ENCODE data around the gene EXT2. TPM values are rescaled to one million over a fixed set of nuclear protein-coding genes. Genes with fewer than 3 reads are reported as not detected.

EXT2 gene
- total RNA-seq, 1 donor from 2014 or later = 30.7 TPM

DNA sequence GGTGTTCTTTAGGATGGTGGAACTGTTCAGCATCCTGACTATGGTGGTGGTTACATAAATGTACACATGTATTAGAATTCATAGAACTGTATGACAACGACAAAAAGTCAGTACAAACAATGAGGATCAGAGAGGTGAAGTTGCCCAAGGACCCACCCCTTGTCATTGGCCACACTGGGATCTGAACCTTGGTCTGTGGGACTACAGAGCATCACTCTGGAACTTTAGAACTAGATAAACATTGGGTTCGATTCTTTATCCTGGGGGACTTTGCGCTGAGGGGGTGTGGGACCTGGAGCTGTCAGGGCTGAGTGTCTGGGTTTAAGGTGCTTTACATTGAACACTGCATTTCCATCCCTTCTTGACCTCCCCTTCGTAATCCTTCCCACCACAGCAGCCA is 12.8 kb upstream of the EXT2 start:
- intact Hi-C loops (cut with DNase I) = no loop called here
- ATAC-seq (no peak), DNase-seq (ENCODE audit: missing footprints) (no peak)

DNA sequence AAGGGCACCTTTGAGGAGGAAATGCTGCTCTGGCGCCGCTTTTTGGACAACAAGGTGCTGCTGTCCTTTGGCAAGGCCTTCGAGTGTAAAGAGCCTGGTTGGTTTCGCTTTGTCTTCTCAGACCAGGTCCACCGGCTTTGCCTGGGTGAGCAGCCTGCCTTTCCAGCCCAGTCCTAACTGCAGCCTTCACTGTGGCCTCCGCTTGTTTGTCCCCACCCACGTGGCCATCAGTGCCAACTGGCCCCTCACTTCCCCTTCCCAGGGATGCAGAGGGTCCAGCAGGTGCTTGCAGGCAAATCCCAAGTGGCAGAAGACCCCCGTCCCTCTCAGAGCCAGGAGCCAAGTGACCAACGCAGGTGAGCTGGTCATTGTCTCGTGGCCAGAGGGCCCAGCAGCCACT is 12.0 kb upstream of the EXT2 start:
- no peak for DNase-seq (ENCODE audit: missing footprints)
- ATAC-seq = no peak
- intact Hi-C loops (cut with DNase I) = no loop called here

DNA sequence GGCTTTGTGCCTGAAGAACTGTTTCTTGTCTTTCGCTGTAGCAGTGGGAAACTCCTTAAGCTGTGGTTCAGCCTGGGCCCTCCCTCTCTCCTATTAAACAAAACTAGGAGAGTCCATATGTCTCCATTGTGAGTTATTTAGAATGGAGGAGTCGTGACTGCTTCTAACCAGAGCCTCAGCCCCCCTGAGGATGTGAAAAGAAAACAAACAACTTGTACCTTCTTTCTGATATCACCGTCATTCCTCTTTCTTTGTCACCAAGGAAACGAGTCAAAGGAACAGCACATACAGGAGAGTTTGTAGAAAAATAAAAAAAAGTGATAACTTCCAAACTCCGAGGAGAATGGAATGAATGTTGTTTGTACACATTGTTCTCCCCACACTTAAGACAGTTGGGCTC is 11.6 kb upstream of the EXT2 start:
- intact Hi-C loops (cut with DNase I) = no loop called here
- DNase-seq (ENCODE audit: missing footprints) (no peak), ATAC-seq (no peak)

DNA sequence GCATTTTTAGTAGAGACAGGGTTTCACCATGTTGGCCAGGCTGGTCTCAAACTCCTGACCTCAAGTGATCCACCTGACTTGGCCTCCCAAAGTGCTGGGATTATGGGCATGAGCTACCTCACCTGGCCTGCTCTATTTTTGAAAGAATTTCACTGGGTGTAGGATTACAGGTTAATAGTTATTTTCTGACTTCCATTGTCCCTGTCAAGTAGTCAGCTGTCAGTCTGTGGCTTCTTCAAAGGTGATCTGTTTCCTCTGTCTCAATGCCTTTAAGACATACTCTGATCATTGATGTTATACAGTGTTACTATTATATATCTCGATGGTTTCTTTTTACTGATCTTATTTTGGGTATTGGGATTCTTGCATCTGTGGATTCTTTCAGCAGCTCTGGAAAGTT is 10.1 kb upstream of the EXT2 start:
- ATAC-seq (no peak), DNase-seq (ENCODE audit: missing footprints) (no peak)
- intact Hi-C loops (cut with DNase I) = no loop called here

DNA sequence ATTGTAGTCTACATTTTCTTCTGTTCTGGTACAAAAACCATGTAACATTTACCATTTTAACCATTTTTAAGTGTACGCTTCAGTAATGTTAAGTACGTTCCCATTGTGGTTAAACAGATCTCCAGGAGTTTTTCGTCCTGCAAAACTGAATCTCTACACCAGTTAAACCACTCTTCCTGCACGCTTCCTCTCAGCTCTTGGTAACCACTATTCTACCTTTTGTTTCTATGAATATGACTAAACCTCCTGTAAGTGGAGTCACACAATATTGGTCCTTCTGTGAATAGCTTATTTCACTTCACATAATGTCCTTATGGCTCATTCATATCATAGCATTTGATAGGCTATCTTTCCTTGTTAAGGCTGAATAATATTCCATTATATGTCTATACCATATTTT is 7.1 kb upstream of the EXT2 start:
- ATAC-seq = no peak
- intact Hi-C loops (cut with DNase I) = no loop called here
- DNase-seq (ENCODE audit: missing footprints) = no peak

DNA sequence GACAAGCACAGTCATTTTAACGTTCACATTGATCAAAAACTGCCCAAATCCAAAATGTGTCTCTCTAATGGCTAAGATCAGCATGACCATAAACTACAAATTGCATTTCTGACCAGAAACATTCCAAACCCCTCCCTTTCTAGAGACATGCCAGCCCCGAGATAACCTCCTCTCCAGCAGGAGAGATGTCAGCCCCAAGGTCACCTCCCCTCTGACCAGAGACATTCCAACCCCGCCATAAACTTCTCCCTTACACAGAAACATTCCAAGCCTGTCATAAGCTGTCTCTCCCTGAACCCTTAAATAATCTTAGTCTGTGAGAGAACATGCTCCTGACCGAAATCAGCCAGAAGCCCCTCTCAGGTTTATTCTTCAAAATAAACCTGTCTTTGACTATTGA is 6.6 kb upstream of the EXT2 start:
- ATAC-seq = no peak
- DNase-seq (ENCODE audit: missing footprints) = no peak
- intact Hi-C loops (cut with DNase I) = no loop called here

DNA sequence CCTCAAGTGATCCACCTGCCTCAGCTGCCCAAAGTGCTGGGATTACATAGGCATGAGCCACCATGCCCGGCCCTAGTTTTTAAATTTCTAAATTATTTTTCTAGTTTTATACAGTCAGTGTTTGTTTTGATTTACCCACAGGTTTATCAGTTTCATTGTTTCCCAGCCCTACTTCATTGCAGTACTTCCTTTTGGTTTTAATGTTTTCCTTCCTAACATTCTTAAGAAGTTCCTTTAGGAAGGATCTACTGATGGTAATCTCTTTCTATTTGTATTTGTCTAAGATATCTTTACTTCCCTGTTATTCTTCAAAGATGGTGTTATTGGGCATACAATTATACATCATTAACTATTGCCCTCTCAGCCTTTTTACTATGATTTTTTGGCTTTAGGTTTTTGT is 4.9 kb upstream of the EXT2 start:
- DNase-seq (ENCODE audit: missing footprints) (no peak), ATAC-seq (no peak)
- intact Hi-C loops (cut with DNase I) = no loop called here

DNA sequence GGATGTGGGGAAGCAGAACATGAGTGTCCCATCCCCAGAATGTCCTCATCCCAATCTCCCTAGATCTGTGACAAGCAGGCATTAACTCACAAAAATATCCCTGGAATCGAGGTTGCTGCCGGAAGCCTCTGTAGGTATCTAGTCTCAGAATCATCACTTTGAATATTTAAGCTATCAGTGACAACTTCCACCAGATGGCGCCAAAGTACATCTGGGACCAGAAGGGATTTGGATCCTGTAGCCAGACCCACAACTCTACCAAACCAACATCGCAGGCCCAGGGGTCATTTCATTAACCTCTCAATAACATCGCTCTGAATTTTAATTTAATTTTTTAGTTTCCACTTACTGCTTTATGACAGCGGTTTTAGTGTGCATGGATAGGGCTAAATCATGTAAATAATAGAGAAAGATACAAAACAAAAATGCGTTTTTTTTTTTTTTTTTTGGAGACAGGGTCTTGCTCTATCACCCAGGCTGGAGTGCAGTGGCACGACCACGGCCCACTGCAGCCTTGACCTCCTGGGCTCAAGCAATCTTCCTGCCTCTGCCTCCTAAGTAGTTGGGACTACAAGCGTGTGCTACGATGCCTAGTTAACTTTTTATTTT is 1.1 kb upstream of the EXT2 start:
- DNase-seq (ENCODE audit: missing footprints) (no peak), ATAC-seq (peak; percentile 45)
- intact Hi-C loops (cut with DNase I) = loop anchor here (2.0 kb wide), 2 partner anchors 26 to 444 kb away; no protein-coding TSS in a partner anchor

DNA sequence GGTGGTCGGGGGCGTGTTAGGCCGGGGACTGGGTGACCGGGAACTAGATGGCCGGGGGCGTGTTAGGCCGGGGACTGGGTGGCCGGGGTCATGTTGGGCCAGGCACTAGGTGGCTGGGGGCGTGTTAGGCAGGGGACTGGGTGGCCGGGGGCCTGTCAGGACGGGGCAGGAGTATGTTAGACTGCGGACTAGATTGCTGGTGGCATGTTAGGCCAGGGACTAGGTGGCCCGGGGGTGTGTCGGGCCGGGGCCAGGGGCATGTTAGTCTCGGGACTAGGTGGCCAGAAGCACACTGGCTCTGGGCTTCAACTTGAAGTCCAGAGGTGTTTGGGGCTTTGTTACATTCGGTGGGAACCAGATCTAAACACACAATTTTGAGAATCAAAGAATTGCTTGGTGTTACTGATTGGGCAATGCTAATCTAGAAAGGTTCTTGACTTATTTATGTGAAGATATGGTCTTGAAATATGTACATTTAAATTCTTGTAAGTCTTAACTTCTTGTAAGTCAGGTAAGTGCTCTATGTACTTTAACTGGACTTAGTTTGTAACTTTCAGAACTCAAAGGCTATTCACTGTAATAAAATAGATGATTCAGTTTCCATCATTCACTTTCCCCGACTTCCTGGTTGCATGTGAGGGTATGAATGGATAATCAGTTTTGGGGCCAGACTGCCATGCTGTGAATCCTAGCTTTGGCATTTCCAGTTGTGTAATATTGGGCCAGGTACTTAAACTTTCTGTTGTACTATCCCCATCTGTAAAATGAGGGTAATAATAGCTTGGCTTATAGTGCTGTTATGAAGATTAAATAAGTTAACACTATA is 1.1 kb downstream of the EXT2 start:
- intact Hi-C loops (cut with DNase I) = no loop called here
- DNase-seq (ENCODE audit: missing footprints) = no peak
- peak; percentile 14 for ATAC-seq

DNA sequence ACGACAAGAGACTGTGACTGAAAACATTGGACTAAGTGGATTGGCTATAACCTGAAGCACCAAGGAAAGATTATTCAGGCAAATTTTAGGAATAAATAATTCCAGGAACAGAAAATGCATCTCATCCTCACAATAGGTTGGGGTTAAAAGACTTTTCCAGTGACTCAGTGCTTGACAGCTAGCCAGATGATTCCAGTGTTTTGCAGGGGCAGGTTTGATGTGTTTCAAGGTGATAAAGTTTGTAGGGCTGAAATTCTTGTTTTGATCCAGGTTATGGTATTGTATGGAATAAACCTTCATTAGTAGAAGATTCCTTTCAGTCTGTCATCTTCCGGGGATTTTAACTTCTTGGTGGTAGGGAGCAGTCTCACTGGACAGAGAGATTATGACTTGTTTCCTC is 2.3 kb downstream of the EXT2 start:
- ATAC-seq (no peak), DNase-seq (ENCODE audit: missing footprints) (no peak)
- intact Hi-C loops (cut with DNase I) = no loop called here

DNA sequence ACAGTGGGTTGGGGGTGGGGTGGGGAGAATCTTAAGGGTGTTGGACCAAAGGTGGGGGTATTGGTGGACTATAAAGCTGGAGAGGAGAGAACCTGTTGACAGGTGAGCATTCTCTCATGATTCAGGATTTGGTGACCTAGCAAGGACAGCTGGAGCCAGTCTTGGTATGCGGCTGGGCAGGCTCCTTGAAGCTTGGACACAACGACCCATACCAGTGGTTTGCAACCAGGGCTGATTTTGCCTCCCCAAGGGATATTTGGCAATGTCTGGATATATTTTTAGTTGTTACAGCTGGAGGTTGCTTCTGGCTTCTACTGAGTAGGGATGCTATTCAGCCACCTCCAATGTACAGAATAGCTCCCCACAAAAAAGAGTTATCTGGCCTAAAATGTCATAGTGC is 5.6 kb downstream of the EXT2 start:
- DNase-seq (ENCODE audit: missing footprints) (no peak), ATAC-seq (no peak)
- intact Hi-C loops (cut with DNase I) = no loop called here

DNA sequence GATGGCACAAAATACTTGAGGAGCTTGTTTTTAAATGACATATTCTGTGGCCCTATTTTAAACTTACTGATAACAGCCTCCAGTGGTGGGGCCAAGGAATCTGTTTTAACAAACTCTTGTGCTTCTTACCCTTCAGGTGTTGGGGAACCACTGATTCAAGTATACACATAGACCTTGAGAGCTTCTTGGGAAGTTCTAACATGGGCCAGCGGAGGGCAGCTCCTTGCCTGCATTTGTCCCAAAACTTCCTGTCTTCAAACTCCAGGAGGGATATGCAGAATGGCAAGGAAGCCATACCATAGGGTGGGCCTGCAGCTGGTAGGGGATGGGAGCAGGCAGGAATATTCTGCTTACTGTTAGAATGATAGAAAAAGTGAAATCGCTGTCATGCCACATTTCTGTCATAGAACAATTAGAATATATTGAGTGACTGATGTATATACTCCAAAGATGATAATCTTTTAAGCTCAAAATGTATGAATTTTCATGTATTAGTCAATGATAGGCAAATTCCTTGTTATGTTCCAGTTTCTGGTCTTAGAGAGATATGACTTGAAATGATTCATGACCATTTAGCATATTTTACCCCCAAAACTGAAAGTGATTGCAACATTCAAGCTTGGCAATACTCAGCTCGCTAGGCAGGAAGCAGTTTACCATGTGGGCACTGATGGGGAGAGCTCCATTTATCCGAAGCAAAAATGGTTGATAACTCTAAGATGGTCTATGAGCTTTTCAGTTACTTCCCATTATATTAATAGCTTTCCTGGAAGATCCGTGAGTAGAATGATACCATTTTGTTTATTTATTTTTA is 9.2 kb downstream of the EXT2 start:
- intact Hi-C loops (cut with DNase I) = no loop called here

DNA sequence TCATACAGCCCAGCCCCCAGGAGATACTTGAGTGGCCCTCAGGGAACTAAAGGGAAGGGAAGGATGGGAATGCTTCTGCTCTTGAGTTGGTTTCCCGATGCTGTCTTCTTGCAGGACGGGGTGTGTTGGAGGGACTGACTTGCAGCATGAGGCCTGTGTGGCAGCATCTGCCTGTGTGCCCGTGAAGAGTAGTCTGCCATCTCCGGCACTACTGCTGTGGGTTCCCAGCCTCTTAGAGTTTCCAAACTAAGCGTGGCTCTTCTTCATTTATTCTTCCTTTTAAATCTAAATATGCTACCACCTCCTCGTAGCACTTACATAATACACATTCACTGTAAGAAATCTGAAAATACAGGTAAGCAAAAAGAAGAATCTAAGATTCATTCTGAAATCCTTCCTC is 12.8 kb downstream of the EXT2 start:
- ATAC-seq = no peak
- intact Hi-C loops (cut with DNase I) = no loop called here

More for the DNA sequence above, 9.2 kb downstream of the EXT2 start:
- DNase-seq (ENCODE audit: missing footprints) (no peak), ATAC-seq (no peak)

DNA sequence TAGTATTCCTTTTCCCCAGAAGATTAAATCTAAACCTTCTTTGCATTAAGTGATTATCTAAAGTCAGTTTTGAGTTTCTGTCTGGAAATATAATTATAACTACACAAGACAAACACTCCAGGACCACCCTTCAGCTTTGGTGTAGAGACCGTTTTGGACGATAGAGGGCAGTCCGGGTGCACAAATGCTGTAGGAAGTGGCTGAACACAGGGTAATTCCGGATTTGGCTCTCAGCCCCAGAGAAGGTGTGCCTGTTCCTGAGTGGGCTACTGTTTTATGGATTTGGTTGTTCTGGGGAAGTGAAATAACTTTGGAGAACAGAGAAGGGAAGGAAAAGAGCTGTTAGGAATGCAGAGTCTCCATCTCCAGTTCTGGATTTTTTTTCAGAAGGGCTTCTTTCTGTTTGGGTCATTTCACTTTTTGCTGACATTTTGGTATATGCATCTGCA is 14.8 kb downstream of the EXT2 start:
- ATAC-seq = peak; percentile 76
- intact Hi-C loops (cut with DNase I) = loop anchor here (1.0 to 5.0 kb wide), 2 partner anchors 44 to 427 kb away; partner anchors contain the start of gene ACCS

More for the DNA sequence above, 12.8 kb downstream of the EXT2 start:
- no peak for DNase-seq (ENCODE audit: missing footprints)

DNA sequence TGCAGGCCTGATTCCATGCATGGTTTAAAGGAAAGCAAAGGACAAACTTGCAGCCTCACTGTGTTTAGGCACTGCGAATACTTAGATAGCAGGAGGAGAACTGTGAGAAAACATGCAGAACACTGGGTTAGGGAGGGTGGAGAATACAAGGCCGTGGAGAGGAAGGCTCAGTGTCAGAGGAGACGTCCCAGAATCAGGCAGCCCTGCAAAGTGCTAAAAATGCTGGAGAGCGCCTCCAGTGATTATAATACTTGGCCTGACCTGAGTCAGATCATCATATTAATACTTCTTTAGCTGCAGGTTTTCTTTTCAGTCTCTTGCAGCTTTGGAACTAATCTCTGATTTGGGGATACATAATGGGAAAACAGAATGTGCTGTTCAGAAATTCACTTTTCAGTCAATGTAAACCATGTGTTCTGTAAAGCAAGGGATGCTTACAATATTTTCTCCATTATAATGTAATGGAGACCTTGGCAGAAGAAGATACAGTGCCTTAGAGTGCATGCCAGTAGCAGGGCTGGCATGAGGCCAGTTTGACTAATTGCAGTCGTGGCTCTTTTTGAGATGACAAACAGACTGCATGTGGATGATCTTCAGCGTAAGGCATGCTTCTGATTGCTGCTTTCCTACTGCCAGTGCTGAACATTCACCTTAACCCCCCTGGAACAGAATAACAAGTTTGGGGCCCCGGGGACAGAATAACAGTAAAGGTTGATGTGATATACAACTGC is 16.8 kb downstream of the EXT2 start:
- DNase-seq (ENCODE audit: missing footprints) (no peak), ATAC-seq (peak; percentile 45)
- intact Hi-C loops (cut with DNase I) = loop anchor here (5.0 kb wide), 1 partner anchor 425 kb away; no protein-coding TSS in a partner anchor

More for the DNA sequence above, 14.8 kb downstream of the EXT2 start:
- DNase-seq (ENCODE audit: missing footprints) = no peak

DNA sequence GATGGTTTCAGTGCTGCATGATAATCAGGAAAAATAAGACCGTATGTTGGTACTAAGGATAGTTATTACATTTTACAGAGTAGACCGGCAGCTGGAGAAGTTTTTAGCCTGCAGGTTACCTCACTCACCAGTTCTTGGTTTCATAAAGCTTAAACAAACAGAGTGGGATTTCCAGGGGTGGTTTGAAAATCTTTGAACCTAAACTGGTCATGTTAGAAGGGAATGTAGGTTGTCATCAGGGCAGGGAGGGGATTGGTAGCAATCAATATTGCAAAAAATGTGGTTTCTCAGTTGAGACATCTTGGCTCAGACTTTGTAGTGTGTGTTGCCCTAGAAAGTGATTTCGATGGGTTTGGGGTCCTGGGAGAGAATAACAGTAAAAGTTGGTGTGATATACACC is 17.5 kb downstream of the EXT2 start:
- DNase-seq (ENCODE audit: missing footprints) (no peak), ATAC-seq (no peak)
- intact Hi-C loops (cut with DNase I) = loop anchor here (5.0 kb wide), 1 partner anchor 424 kb away; no protein-coding TSS in a partner anchor

DNA sequence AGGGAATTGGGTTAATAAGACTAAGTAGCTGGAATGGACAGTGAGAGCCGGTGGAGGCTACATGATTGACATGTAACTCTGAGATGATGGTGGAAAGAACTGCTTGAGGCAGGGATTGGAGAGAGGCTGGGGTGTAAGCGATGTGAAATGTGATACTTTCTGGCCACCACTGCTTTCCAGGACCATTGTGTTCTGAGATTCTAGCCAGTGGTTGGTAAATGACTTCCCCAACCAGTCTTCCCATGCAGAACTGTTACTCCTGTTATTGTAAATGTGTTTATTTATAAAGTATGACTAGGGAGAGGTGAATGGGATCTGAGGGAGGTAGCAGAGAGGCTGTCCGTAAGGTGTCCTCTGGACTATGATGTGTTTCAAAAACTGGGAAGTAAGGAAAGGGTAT is 18.1 kb downstream of the EXT2 start:
- intact Hi-C loops (cut with DNase I) = loop anchor here (5.0 kb wide), 1 partner anchor 424 kb away; no protein-coding TSS in a partner anchor
- DNase-seq (ENCODE audit: missing footprints) = no peak
- ATAC-seq = no peak

DNA sequence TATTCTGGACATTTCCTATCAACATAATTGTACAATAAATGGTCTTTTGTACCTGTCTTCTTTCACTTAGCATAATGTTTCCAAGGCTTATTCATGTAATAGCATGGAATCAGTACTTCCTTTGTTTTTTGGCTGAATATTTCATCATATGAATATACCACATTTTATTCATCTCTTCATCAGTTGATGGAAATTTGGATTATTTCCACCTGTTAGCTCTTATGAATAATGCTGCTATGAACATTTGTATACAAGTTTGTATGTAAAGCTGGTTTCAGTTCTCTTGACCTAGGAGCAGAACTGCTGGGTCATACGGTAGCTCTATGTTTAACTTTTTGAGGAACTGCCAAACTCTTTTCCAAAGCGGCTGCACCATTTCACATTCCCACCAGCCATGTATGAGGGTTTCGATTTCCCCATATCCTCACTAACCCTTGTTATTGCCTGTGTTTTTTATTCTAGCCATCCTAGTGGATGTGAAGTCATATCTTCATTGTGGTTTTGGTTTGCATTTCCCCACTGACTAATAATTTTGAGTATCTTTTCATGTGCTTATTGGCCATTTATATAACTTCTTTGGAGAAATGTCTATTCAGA is 20.9 kb downstream of the EXT2 start:
- ATAC-seq = peak; percentile 37
- DNase-seq (ENCODE audit: missing footprints) = no peak
- intact Hi-C loops (cut with DNase I) = no loop called here
